ENCODE data around the gene OR51G2.
"Not testable (repeated sequence)": the region's sequence is repeated elsewhere in the genome, so short reads cannot be mapped to it uniquely, and the experiment has no call there.

The OR51G2 gene

GRCh38 chr11:4919250-4919649, at the start of gene OR51G2:
Gene OR51G2 (minus strand): TSS chr11:4919350. CDS start chr11:4915663, 3,687 bp downstream.
- no peak for DNase-seq (ENCODE audit: low read depth in 1 of 2, low spot score in 1 of 2)

- no peak for DNase-seq (ENCODE audit: low read depth in 1 of 2, low spot score in 1 of 2)
Observed at GRCh38 chr11:4962816-4963215, 43.7 kb upstream of the OR51G2 start.

- no peak for DNase-seq (ENCODE audit: low read depth in 1 of 2, low spot score in 1 of 2)
Observed at GRCh38 chr11:4960877-4961276, 41.7 kb upstream of the OR51G2 start.

- DNase-seq (ENCODE audit: low read depth in 1 of 2, low spot score in 1 of 2) = no peak
Observed at GRCh38 chr11:4957396-4957795, 38.2 kb upstream of the OR51G2 start.

GRCh38 chr11:4955613-4956012, 36.5 kb upstream of the OR51G2 start, which contains the start of gene OR51A2:
Gene OR51A2 (minus strand): TSS chr11:4955713. CDS start chr11:4955713, 0 bp downstream.
- not testable (repeated sequence) for DNase-seq (ENCODE audit: low read depth in 1 of 2, low spot score in 1 of 2)

- no peak for DNase-seq (ENCODE audit: low read depth in 1 of 2, low spot score in 1 of 2)
Observed at GRCh38 chr11:4947505-4947904, 28.4 kb upstream of the OR51G2 start, which contains the start of gene OR51A4. Gene OR51A4 (minus strand): TSS chr11:4947605. CDS start chr11:4947100, 505 bp downstream.

GRCh38 chr11:4936745-4937144, 17.6 kb upstream of the OR51G2 start:
- no peak for DNase-seq (ENCODE audit: low read depth in 1 of 2, low spot score in 1 of 2)

- no peak for DNase-seq (ENCODE audit: low read depth in 1 of 2, low spot score in 1 of 2)
Observed at GRCh38 chr11:4932751-4933150, 13.6 kb upstream of the OR51G2 start.

GRCh38 chr11:4926608-4927007, 7.5 kb upstream of the OR51G2 start:
- DNase-seq (ENCODE audit: low read depth in 1 of 2, low spot score in 1 of 2) = no peak

- no peak for DNase-seq (ENCODE audit: low read depth in 1 of 2, low spot score in 1 of 2)
Observed at GRCh38 chr11:4924239-4924638, 5.1 kb upstream of the OR51G2 start, which contains the start of gene OR51G1. Gene OR51G1 (minus strand): TSS chr11:4924339. CDS start chr11:4924339, 0 bp downstream.

GRCh38 chr11:4922304-4922703, 3.2 kb upstream of the OR51G2 start:
- DNase-seq (ENCODE audit: low read depth in 1 of 2, low spot score in 1 of 2) = no peak

- DNase-seq (ENCODE audit: low read depth in 1 of 2, low spot score in 1 of 2) = no peak
Observed at GRCh38 chr11:4921796-4922195, 2.6 kb upstream of the OR51G2 start.

GRCh38 chr11:4916581-4916980, 2.6 kb downstream of the OR51G2 start:
- DNase-seq (ENCODE audit: low read depth in 1 of 2, low spot score in 1 of 2) = no peak

GRCh38 chr11:4903484-4903883, 15.7 kb downstream of the OR51G2 start, which contains the start of gene OR51A7:
Gene OR51A7 (plus strand): TSS chr11:4903783. CDS start chr11:4907370, 3,587 bp downstream.
- no peak for DNase-seq (ENCODE audit: low read depth in 1 of 2, low spot score in 1 of 2)

GRCh38 chr11:4891996-4892640, 27.0 kb downstream of the OR51G2 start:
- DNase-seq (ENCODE audit: low read depth in 1 of 2, low spot score in 1 of 2) = no peak

GRCh38 chr11:4890279-4890678, 28.9 kb downstream of the OR51G2 start:
- DNase-seq (ENCODE audit: low read depth in 1 of 2, low spot score in 1 of 2) = no peak

- no peak for DNase-seq (ENCODE audit: low read depth in 1 of 2, low spot score in 1 of 2)
Observed at GRCh38 chr11:4887591-4887990, 31.6 kb downstream of the OR51G2 start.

- DNase-seq (ENCODE audit: low read depth in 1 of 2, low spot score in 1 of 2) = no peak
Observed at GRCh38 chr11:4886186-4886585, 33.0 kb downstream of the OR51G2 start.

- no peak for DNase-seq (ENCODE audit: low read depth in 1 of 2, low spot score in 1 of 2)
Observed at GRCh38 chr11:4884361-4884760, 34.8 kb downstream of the OR51G2 start.

GRCh38 chr11:4882543-4882942, 36.6 kb downstream of the OR51G2 start:
- no peak for DNase-seq (ENCODE audit: low read depth in 1 of 2, low spot score in 1 of 2)

GRCh38 chr11:4881860-4882500, 37.2 kb downstream of the OR51G2 start, which contains the start of gene OR51T1:
Gene OR51T1 (plus strand): TSS chr11:4881900. CDS start chr11:4881900, 0 bp downstream.
- DNase-seq (ENCODE audit: low read depth in 1 of 2, low spot score in 1 of 2) = no peak

GRCh38 chr11:4881188-4881587, 38.0 kb downstream of the OR51G2 start:
- no peak for DNase-seq (ENCODE audit: low read depth in 1 of 2, low spot score in 1 of 2)
